A172 (cell line): ENCODE measurements around the gene CCL25. TPM values are rescaled to one million over a fixed set of nuclear protein-coding genes. Genes with fewer than 3 reads are reported as not detected.
"Not testable (repeated sequence)": the region's sequence is repeated elsewhere in the genome, so short reads cannot be mapped to it uniquely, and the experiment has no call there.

Experiments used
- DNase-seq: peaks from one replicate; pipeline ENCODE4 v3.0.0-alpha.2; 2015; ENCODE audit warnings: low spot score
- total RNA-seq: library from RNA; depleted of rRNA; stranded (reverse); fragments of >200 nt; shearing (Covaris generic); gene quantifications from 2 replicates; pipeline ENCODE4 v1.2.3, GENCODE V29; 2014

The CCL25 gene
- total RNA-seq, 1 experiment from 2014 or later: not detected

DNA sequence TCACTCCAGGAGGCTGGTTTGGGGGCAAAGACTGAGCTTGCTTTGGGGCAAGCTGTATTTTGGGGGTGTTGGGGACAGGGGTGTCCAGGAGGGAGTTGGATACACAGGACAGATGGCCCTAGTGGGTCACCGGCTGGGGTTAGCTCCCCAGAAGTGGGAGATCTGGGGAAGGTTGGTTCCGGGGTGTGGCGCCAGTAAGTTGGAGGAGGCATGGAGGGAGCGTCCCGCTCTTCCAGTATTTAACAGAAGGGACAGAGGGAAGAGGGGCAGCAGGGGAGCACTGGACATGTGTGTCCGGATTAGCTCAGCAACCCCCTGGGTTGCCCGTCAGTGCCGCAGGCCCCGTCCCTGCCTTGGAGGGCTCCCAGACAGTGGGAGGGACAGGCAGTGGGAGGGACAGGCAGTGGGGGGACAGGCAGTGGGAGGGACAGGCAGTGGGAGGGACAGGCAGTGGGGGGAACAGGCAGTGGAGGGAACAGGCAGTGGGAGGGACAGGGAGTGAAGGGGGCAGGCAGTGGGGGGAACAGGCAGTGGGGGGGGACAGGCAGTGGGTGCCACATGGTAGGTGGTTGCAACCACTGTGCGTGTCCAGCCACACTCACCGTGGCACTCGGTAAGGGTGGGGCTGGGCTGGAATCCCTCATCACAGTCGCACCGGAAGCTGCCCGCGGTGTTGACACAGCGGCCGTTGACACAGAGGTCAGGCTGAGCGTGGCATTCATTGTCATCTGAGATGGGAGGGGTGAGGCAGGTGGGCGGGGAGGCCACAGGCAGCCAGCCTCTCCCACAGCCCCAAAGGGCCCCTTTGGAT is 33.2 kb downstream of the CCL25 start:
- peak; percentile 23 for DNase-seq

GRCh38 chr19:8086849-8087248 is 34.3 kb downstream of the CCL25 start:
- DNase-seq: no peak

- no peak for DNase-seq
Measured at GRCh38 chr19:8087876-8088275, 35.3 kb downstream of the CCL25 start.

DNA sequence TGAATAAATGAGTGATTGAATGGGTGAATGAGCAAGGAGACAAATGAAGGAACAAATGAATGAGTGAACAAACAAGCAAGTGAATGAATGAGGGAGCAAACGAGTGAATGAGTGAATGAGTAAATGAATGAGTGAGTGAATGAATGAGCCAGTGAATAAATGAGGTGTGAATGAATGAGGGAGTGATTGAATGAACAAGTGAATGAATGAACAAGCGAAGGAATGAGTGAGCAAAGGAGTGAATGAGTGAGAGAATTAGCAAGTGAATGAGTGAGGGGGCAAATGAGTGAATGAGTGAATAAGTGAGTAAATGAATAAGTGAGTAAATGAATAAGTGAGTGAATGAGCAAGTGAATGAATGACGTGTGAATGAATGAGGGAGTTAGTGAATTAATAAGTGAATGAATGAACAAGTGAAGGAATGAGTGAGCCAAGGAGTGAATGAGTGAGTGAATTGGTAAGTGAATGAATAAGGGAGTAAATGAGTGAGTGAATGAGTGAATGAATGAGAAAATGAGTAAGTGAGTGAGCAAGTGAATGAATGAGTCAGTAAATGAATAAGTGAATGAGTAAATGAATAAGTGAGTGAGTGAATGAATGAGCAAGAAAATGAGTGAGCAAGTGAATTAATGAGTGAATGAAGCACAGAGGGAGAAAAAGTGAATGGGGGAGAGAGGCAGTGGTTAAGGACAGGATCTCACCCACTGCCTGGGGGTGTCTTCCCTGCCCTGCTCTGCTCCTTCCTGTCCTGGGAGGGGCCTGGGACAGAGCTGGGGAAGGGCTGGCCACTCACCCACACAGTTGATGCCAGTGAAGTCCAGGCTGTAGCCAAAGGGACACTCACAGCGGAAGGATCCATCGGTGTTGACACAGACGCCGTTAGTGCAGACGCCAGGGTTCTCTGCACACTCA is 36.4 kb downstream of the CCL25 start:
- no peak for DNase-seq

DNA sequence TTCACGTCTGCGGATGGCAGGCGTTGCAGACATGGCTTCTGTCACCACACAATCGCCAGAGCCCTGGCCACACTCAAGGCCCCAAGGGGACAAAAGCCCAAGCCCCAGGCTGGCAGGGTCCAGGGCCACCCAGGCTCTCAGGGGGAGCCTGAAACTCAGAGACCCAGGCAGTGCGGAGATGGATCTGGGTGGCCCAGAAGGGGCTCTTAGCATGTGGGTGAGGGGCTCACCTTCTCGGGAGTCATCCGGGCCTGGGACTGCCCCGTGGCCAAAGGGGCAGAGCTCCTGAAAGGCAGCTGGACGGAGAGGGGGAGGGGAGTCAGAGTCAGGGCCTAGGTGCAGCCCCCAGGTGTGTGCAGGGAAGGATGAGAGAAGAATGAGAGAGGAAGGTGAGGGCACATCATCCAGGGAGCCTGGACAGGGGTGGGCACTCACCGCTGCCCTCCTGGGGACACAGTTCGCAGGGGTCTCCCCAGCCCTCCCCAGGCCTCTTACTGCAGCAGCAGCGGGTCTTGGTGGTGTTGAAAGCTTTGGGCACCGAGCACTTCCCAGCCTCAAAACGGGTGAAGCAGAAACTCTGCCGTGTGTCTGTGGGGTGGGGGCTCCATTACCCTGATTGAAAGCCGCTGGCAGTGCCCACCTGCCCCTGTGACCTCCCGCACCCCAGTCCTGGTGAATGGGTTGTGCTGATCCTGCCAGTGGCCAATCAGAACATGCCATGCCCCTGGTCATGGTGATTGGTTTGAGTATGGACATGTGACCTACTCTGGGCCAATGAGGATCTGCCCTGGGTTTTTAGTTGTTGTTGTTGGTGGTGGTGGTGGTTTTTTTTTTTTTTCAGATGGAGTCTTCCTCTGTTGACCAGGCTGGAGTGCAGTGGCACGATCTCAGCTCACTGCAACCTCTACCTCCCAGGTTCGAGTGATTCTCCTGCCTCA is 37.4 kb downstream of the CCL25 start:
- no peak for DNase-seq

DNA sequence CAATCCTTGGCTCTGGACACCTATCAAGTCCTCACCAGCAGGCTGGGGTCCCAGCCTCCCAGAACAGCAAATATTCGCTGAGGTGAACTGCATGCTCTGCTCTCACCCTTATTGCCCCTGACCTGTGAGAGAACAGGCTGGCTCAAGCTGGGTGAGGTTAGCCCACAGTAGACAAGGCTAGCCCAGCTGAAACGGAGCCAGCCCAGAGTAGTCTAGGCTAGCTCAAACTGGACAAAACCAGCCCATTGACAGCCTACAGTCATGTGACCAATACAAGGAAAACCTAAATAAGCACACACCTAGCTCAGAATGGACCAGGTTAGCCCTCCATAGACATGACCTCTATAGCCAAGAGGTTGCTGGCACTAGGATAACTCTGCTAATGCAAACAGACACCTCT is 38.4 kb downstream of the CCL25 start:
- DNase-seq: no peak

DNA sequence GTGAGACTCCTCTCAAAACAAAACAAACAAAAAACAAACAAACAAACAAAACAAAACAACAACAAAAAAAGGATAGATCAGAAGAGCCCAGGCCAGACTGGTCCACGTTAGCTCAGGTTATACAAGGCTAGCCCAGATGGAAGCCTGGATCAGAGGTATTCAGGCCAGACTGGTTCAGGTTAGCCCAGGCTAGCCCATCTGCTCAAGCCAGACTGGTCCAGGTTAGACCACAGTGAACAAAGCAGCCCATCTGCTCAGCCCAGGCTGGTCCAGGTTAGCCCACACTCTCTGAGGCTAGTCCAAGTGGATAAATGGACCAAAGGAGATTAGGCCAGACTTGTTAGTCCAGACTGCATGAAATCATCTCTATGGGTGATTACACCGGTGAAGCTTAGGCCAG is 41.2 kb downstream of the CCL25 start:
- DNase-seq: no peak

GRCh38 chr19:8094336-8094735 is 41.8 kb downstream of the CCL25 start:
- no peak for DNase-seq

- DNase-seq: no peak
Measured at GRCh38 chr19:8095354-8095886, 42.9 kb downstream of the CCL25 start.

DNA sequence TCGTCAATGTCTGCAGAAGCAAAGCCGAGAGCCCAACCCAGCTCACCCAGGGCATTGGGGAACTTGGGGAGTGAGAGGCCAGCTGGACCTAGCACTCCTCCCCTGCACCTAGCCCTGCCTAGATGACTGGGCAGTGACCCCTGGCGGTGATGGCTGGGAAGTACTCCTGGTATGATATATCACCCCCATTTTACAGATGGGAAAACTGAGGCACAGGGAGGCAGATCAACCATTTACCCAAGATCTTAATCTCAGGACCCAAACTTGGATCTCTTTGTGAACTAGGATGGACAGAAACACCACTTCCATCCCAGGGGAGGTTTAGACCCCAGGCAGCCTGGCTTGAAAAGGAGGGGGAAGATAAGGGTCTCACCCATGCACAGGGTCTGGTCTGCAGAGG is 43.5 kb downstream of the CCL25 start:
- DNase-seq: no peak

DNA sequence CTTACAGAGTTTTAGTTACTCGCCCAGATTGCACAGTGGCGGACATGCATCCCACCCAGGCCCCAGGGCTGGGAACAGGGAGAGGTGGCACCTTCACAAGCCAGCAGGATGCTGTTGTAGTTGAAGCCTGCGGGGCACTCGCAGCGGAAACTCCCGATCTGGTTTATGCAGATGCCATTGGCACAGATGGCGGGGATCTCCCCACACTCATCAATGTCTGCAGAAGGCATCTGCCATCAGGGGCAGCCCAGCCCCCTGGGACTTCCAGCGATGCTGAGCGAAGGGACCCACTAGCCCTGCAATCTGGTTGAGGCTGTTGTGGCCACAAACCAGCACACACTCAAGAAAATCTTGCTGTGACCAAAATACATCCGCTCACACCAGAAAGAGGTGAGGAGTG is 44.6 kb downstream of the CCL25 start:
- no peak for DNase-seq

GRCh38 chr19:8097681-8098567 is 45.4 kb downstream of the CCL25 start:
- DNase-seq: no peak

GRCh38 chr19:8101311-8101710 is 48.8 kb downstream of the CCL25 start:
- DNase-seq: no peak

DNA sequence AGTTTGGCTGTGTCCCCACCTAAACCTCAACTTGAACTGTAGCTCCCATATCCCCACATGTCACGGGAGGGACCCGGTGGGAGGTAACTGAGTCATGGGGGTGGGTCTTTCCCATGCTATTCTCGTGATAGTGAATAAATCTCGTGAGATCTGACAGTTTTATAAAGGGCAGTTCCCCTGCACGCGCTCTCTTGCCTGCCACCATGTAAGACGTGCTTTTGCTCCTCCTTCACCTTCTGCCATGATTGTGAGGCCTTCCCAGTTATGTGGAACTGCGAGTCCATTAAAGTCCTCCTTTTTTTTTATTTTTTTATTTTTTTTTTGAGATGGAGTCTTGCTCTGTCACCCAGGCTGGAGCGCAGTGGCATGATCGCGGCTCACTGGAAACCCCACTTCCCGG is 49.4 kb downstream of the CCL25 start:
- DNase-seq: not testable (repeated sequence)

- DNase-seq: no peak
Measured at GRCh38 chr19:8105471-8105870, 52.9 kb downstream of the CCL25 start.

DNA sequence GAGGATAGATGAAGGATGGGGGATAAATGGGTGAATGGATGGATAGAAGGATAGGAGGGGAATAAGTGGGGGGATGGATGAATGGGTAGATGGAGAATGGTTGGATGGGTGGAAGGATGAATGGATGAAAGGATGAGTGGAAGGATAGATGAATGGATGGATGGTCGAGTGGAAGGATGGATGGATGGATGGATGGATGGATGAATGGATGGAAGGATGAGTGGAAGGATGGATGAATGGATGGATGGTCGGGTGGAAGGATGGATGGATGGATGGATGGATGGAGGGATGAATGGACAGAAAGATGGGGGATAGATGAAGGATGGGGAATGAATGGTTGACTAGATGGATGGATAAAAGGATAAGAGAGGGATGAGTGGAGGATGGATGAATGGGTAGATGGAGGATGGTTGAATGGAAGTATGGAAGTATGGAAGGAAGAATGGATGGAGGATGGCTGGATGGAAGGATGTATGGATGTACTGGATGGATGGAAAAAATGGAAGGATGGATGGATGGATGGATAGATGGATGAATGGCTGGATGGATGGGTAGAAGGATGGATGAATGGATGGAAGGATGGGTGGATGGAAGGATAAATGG is 54.8 kb downstream of the CCL25 start:
- no peak for DNase-seq

- no peak for DNase-seq
Measured at GRCh38 chr19:8108560-8109445, 56.2 kb downstream of the CCL25 start.

DNA sequence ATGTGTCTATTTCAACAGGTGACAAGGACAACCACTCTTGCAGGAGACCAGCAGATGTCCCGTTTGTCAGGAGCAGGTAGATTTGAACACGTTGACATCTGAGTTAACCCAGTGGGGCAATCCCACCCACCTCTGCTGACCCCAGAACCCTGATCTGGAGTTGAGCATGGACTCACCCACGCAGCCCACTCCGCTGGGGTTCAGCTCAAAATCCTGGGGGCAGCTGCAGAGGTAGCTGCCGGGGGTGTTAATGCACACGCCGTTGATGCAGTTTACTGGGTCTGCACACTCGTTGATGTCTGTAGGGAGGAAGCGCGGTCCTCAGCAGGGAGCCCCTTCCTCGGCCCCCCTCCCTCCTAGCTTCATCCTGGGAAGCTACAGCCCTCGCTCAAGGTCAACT is 56.9 kb downstream of the CCL25 start:
- DNase-seq: no peak
